ENCODE results near the gene SNX8. TPM values are rescaled to one million over a fixed set of nuclear protein-coding genes. Genes with fewer than 3 reads are reported as not detected.
A peak's percentile ranks its signal among the peaks of the same experiment; 100 is the strongest.

SNX8 gene
- total and polyA plus RNA-seq, 2 of the 4 experiments (the other 2 are of a cell fraction) = 7.7 to 55.9 TPM

DNA sequence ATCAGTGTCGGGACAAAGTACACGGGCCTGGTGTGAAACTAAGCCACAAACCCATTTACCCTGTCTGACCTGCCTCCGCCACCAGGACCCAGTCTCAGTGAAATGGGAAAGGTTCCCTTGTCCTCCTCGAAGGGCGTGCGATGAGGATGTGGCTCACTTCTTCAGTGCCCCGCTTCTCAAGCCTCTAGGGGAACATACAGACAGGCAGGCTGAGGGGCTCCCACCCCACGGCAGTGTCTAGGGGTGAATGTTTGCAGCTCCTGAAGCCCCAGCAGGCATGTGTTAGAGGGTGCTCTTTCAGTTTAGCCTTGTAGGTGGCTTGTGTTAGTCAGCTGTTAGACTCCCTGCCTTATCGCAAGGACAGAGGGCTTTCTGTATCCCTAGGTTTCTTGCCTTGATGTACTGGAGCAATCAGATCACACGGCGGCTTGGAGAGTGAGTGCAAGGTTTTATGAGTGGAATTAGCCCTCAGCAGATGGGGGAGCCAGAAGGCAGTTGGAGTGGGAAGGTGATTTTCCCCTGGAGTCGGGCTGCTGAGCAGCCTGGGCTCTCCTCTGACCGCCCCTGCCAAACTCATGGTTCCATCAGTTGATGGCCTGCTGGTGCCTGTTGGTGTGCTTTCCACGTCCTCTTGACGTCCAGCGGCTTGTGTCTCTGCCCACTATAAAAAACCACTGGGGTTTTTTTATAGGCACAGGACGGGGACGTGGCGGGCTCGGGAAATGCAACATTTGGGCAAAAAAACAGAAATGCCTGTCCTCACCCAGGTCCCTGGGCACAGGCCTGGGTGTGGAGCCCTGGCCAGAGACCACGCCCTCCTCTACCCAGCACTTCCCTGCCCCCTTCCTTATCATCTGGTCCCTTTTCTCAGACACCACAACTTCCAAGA, 71.5 kb downstream of the SNX8 start:
- Histone ChIP-seq H2BK15ac (ENCODE audit: low read depth, low read length) (no peak overlapping the region), H3K56ac (ENCODE audit: extremely low read depth, insufficient read depth, low read length) (peak overlapping the region; percentile 21), H3K9me3 (ENCODE audit: control insufficient read depth, insufficient read depth, low read length) (no peaks in the 10 kb centered on the region), H4K20me1 (ENCODE audit: insufficient read depth, low read length) (peaks cover 7% of the 10 kb centered on the region; the same call in 1 of the 2 replicates), H3K36me3 (ENCODE audit: control insufficient read depth, insufficient read depth, low read length) (peaks cover 13% of the 10 kb centered on the region), H3K79me1 (ENCODE audit: low read depth in 1 of 2, low read length in 2 of 2) (peaks cover 30 to 55% of the 10 kb centered on the region in 2 experiments), H3K9ac (ENCODE audit: low read depth, low read length) (peak overlapping the region; percentile 74), H3K23ac (ENCODE audit: low read depth, low read length) (peak overlapping the region; percentile 59; the same call in 1 of the 2 replicates), H3K4me2 (ENCODE audit: low read depth, low read length) (peak overlapping the region; percentile 93), H3K4me3 (ENCODE audit: insufficient read depth, low read depth, low read length) (peak overlapping the region; percentile 98), H2BK5ac (ENCODE audit: low read depth, low read length, poor library complexity, severe bottlenecking) (no peak overlapping the region), H3K27me3 (ENCODE audit: control insufficient read depth, insufficient read depth, low read length) (no peaks in the 10 kb centered on the region), H4K91ac (ENCODE audit: insufficient read depth, low read depth, low read length) (peak overlapping the region; percentile 59), H2BK120ac (ENCODE audit: low read depth, low read length) (no peak overlapping the region), H4K8ac (ENCODE audit: low read depth in 2 of 2, low read length in 2 of 2) (peak overlapping the region; percentile 57 to 82; a peak in 3 of 4 replicates), H3K4me1 (ENCODE audit: control insufficient read depth, insufficient read depth, low read length) (peaks cover 3% of the 10 kb centered on the region), H3K14ac (replicated peaks; ENCODE audit: low read depth, low read length) (peak overlapping the region; percentile 66), H4K5ac (ENCODE audit: low read depth, low read length) (0 out of 2 replicates have a peak overlapping the region, but pooled peaks have one; percentile 19), H3K18ac (ENCODE audit: low read depth, low read length) (no peak overlapping the region), H2AFZ (replicated peaks; ENCODE audit: low read length, poor library complexity) (peak overlapping the region; percentile 95), H3K27ac (ENCODE audit: insufficient read depth, low read length) (peak overlapping the region; percentile 63; the same call in 1 of the 2 replicates), H3K4ac (ENCODE audit: low read depth, low read length) (peak overlapping the region; percentile 77), H2AK9ac (replicated peaks; ENCODE audit: low read depth, low read length, poor library complexity) (peak overlapping the region; percentile 51), H2BK20ac (ENCODE audit: low read depth, low read length) (no peak overlapping the region), H3K9me1 (ENCODE audit: insufficient read depth, low read length) (peaks cover 16% of the 10 kb centered on the region), H2AK5ac (ENCODE audit: low read depth, low read length) (peak overlapping the region; percentile 69)
- intact Hi-C loops (cut with micrococcal nuclease) (loop anchor here (1.0 kb wide), 1 partner anchor 106 kb away; no protein-coding TSS in a partner anchor), dilution Hi-C loops (cut with HindIII; ENCODE audit: low sequenced_read_pairs, unreplicated experiment) (no loop called here), in situ Hi-C loops (cut with MboI; ENCODE audit: low sequenced_read_pairs) (no loop called here)
- ATAC-seq (ENCODE audit: low read depth) = peak; percentile 30
- ChIA-PET CTCF (interaction anchor here (2.4 kb wide), 1 partner anchor 105 kb away, joined by 7 read pairs; no protein-coding TSS in a partner anchor), POLR2A (ENCODE audit: unreplicated experiment) (no interaction called here)
- WGBS, 2 experiments (ENCODE audit: extremely low coverage in 2 of 2, insufficient read length in 1 of 2) = 12% methylated on average over 13 of the region's 21 CpGs; no CpG with 5 or more reads in 1 of the 2 experiments
- no TSS peak for BruUV-seq (replicated peaks)
- TF ChIP-seq NFE2L2 (IDR thresholded peaks at IDR 0.05; ENCODE audit: low read depth, low read length) (no peak), POLR2A (IDR thresholded peaks at IDR 0.05; ENCODE audit: low read depth, low read length) (no peak), CHD1 (IDR thresholded peaks at IDR 0.05; ENCODE audit: low read depth, low read length) (no peak), RAD21 (IDR thresholded peaks at IDR 0.05; ENCODE audit: low read length) (no peak)
- DNase-seq = peak; percentile 20

All from IMR-90 (cell line).